Suprapubic skin (tissue), 3 donors: ENCODE measurements around the gene MTMR3.

Experiments used
- CTCF ChIP-seq, 2 donors: fragments of 200-600 bp in 1 of 2; fragments of 450-650 bp in 1 of 2; sonication (generic) in 1 of 2; IDR thresholded peaks; one replicate each; pipeline ENCODE4 v1.5.1; 2016 to 2019; ENCODE audit warnings: antibody characterized with exemption in 2 of 2, mild to moderate bottlenecking in 1 of 2, moderate library complexity in 1 of 2
- EP300 ChIP-seq: sonication (generic); formaldehyde crosslinking; IDR thresholded peaks from one replicate; pipeline ENCODE4 v1.6.1; 2017; ENCODE audit warnings: antibody characterized with exemption

DNA sequence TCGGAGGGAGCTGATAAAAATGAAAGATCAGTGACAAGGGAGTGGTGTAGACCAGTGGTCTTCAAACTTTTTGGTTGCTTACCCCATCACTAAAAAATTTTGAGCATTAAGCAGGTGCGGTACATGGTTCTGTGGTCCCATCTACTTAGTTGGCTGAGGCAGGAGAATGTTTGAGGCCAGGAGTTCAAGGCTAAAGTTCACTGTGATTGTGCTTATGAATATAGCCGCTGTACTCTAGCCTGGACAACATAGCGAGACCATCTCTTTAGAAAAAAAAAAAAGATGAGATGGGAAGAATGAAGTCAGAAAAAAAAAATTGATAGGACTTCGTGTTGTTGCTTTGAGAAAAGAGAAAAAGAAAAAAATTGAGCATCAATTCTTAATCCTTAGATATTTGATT lies 7.8 kb downstream of the MTMR3 start:
- TF ChIP-seq EP300 (no peak), CTCF (IDR thresholded peaks at IDR 0.05) (no peak)
